DND-41 (cell line): Measurements from ENCODE around the gene SERTM1.

ENCODE experiments used
- CTCF ChIP-seq: IDR thresholded peaks from 2 replicates; pipeline ENCODE4 v1.5.1; 2012; ENCODE audit warnings: borderline replicate concordance, low read length, moderate library complexity, mild to moderate bottlenecking; ENCODE audit not compliant: poor library complexity, severe bottlenecking; ENCODE audit errors: extremely low read depth
- EZH2 ChIP-seq: IDR thresholded peaks from 3 replicates; pipeline ENCODE4 v1.6.1; 2012; ENCODE audit warnings: borderline replicate concordance, low read depth, mild to moderate bottlenecking, moderate library complexity, low read length, inconsistent platforms; ENCODE audit not compliant: severe bottlenecking

- no peak for TF ChIP-seq EZH2
- no peak for TF ChIP-seq CTCF
Measured at GRCh38 chr13:36650611-36651010, 23.2 kb upstream of the SERTM1 start.
